SK-N-SH (cell line): ENCODE measurements around the gene KTN1. TPM values are rescaled to one million over a fixed set of nuclear protein-coding genes. Genes with fewer than 3 reads are reported as not detected.

Source experiments
- CTCF ChIA-PET: fragments of 300-600, 350-600 bp; formaldehyde crosslinking; extraction: SDS; loops from one replicate; lab custom pipeline; 2021; lab: Yijun Ruan, JAX
- POLR2A ChIA-PET: fragments of 350-600 bp; sonication (Branson Sonifier 250); formaldehyde crosslinking; extraction: SDS; loops from one replicate; lab custom pipeline; 2020; ENCODE audit warnings: antibody characterized with exemption, inconsistent platforms; lab: Yijun Ruan, JAX
- DNase-seq: peaks from one replicate; pipeline ENCODE4 v3.0.0; 2012
- H2AFZ ChIP-seq: fragments of 200-600 bp; sonication (generic); 2 replicates; pipeline ENCODE4 v1.8.1; 2016; ENCODE audit warnings: antibody characterized with exemption, mild to moderate bottlenecking, low read depth
- H3F3A ChIP-seq: fragments of 200-600 bp; sonication (generic); replicated peaks from 2 replicates; pipeline ENCODE3; 2016; ENCODE audit warnings: antibody characterized with exemption, mild to moderate bottlenecking; ENCODE audit not compliant: insufficient read depth
- H3K27ac ChIP-seq, 2 experiments: fragments of 200-500 bp in 1 of 2; fragments of 200-600 bp in 1 of 2; sonication (Bioruptor generic) in 1 of 2; sonication (generic), shearing (Covaris generic) in 1 of 2; 2 replicates each; pipeline versions ENCODE4 v1.5.1 to v1.6.1; 2014 to 2016; ENCODE audit warnings: low read depth in 2 of 2, inconsistent platforms in 1 of 2, low read length in 1 of 2, mild to moderate bottlenecking in 1 of 2, mixed read lengths in 1 of 2
- H3K27me3 ChIP-seq: fragments of 200-600 bp; sonication (generic), shearing (Covaris generic); 2 replicates; pipeline ENCODE4 v1.6.1; 2016; ENCODE audit warnings: mixed run types; ENCODE audit not compliant: insufficient read depth
- H3K36me3 ChIP-seq, 2 experiments: fragments of 200-500 bp in 1 of 2; fragments of 200-600 bp in 1 of 2; sonication (Bioruptor generic) in 1 of 2; sonication (generic) in 1 of 2; replicated peaks in 1 of 2; 2 replicates each; pipeline versions ENCODE3 to v1.5.1; 2014 to 2016; ENCODE audit warnings: low read length in 1 of 2, mild to moderate bottlenecking in 1 of 2; ENCODE audit not compliant: insufficient read depth in 2 of 2, control insufficient read depth in 1 of 2
- H3K4me1 ChIP-seq, 2 experiments: fragments of 200-500 bp in 1 of 2; fragments of 200-600 bp in 1 of 2; sonication (Bioruptor generic) in 1 of 2; sonication (generic), shearing (Covaris generic) in 1 of 2; 2 replicates each; pipeline versions ENCODE4 v1.5.1 to v1.6.1; 2014 to 2016; ENCODE audit warnings: low read depth in 1 of 2, low read length in 1 of 2, mixed run types in 1 of 2; ENCODE audit not compliant: insufficient read depth in 2 of 2, control insufficient read depth in 1 of 2
- H3K4me2 ChIP-seq: fragments of 200-600 bp; sonication (generic), shearing (Covaris generic); 2 replicates; pipeline ENCODE4 v1.6.1; 2017; ENCODE audit warnings: mixed run types
- H3K4me3 ChIP-seq, 2 experiments: fragments of 200-500 bp in 1 of 2; fragments of 200-600 bp in 1 of 2; sonication (Bioruptor generic) in 1 of 2; sonication (generic), shearing (Covaris generic) in 1 of 2; 2 replicates each; pipeline versions ENCODE4 v1.5.1 to v1.8.1; 2014 to 2016; ENCODE audit warnings: low read depth in 2 of 2, inconsistent platforms in 1 of 2, low read length in 1 of 2, mild to moderate bottlenecking in 1 of 2, mixed read lengths in 1 of 2, moderate library complexity in 1 of 2
- H3K79me2 ChIP-seq: fragments of 200-600 bp; sonication (generic); 2 replicates; pipeline ENCODE4 v1.8.1; 2017; ENCODE audit warnings: mild to moderate bottlenecking; ENCODE audit not compliant: insufficient read depth
- H3K9ac ChIP-seq: fragments of 200-600 bp; sonication (generic); 2 replicates; pipeline ENCODE4 v1.6.1; 2017; ENCODE audit warnings: mixed run types
- H3K9me2 ChIP-seq: fragments of 200-600 bp; sonication (generic); 2 replicates; pipeline ENCODE4 v1.6.1; 2017; ENCODE audit warnings: mixed run types
- H3K9me3 ChIP-seq: fragments of 200-600 bp; sonication (generic); 2 replicates; pipeline ENCODE4 v1.6.1; 2017; ENCODE audit warnings: mixed run types, mild to moderate bottlenecking, moderate library complexity
- H4K20me1 ChIP-seq: fragments of 200-600 bp; sonication (generic); 2 replicates; pipeline ENCODE4 v1.6.1; 2017; ENCODE audit warnings: mild to moderate bottlenecking, mixed run types; ENCODE audit not compliant: insufficient read depth
- CHD2 ChIP-seq: fragments of 150-350 bp; IDR thresholded peaks from 2 replicates; pipeline ENCODE4 v1.6.1; 2018; ENCODE audit warnings: low read length; ENCODE audit not compliant: partially characterized antibody
- EP300 ChIP-seq, 2 experiments: IDR thresholded peaks; 2 replicates each; pipeline versions ENCODE4 v1.4.0 to v1.6.1; 2012; ENCODE audit warnings: borderline replicate concordance in 1 of 2, low read depth in 1 of 2, low read length in 1 of 2
- FOSL2 ChIP-seq: IDR thresholded peaks from 2 replicates; pipeline ENCODE4 v1.4.0; 2012; ENCODE audit warnings: low read depth, mild to moderate bottlenecking, moderate library complexity, borderline replicate concordance
- NFIC ChIP-seq: IDR thresholded peaks from 2 replicates; pipeline ENCODE4 v1.4.0; 2012; ENCODE audit warnings: borderline replicate concordance
- POLR2AphosphoS5 ChIP-seq: IDR thresholded peaks from 2 replicates; pipeline ENCODE4 v1.6.1; 2012; ENCODE audit warnings: low read depth, low read length
- RFX5 ChIP-seq: IDR thresholded peaks from 2 replicates; pipeline ENCODE4 v1.6.1; 2012; ENCODE audit warnings: mild to moderate bottlenecking, improper control_type of control experiment, low read length
- SMC3 ChIP-seq: IDR thresholded peaks from 2 replicates; pipeline ENCODE4 v1.6.1; 2012; ENCODE audit warnings: low read depth, low read length, improper control_type of control experiment
- TCF12 ChIP-seq: IDR thresholded peaks from 2 replicates; pipeline ENCODE4 v1.4.0; 2012
- TEAD4 ChIP-seq: IDR thresholded peaks from 2 replicates; pipeline ENCODE4 v1.4.0; 2012; ENCODE audit warnings: mild to moderate bottlenecking, borderline replicate concordance; ENCODE audit not compliant: insufficient read depth
- WGBS: methylation state at CpG from one replicate; pipeline ENCODE4 v1.1.6; 2017; ENCODE audit warnings: low lambda C conversion rate; 5-methylcytosine and 5-hydroxymethylcytosine counted together
- polyA plus RNA-seq, 3 experiments: library from polyadenylated mRNA; depleted of rRNA; stranded (reverse); fragments of >200 nt; gene quantifications; 2 replicates each; pipeline ENCODE4 v1.2.3, GENCODE V29; 2012
- TF ChIP-seq, protein P1 (sequence below): IDR thresholded peaks from 2 replicates; pipeline ENCODE4; 2012
- TF ChIP-seq, protein P2 (sequence below): IDR thresholded peaks from 2 replicates; pipeline ENCODE4 v1.6.1; 2012; ENCODE audit warnings: mild to moderate bottlenecking, low read depth, low read length, moderate library complexity
- TF ChIP-seq, protein P3 (sequence below): fragments of 200-600 bp; sonication (generic); IDR thresholded peaks from 2 replicates; pipeline ENCODE4 v1.6.1; 2017; ENCODE audit warnings: antibody characterized with exemption, mild to moderate bottlenecking, moderate library complexity
- TF ChIP-seq, protein P4 (sequence below): fragments of 150-350 bp; IDR thresholded peaks from 2 replicates; pipeline ENCODE4 v1.6.1; 2017; ENCODE audit warnings: antibody characterized with exemption, low read length, low read depth, borderline replicate concordance
- TF ChIP-seq, protein P5 (sequence below): IDR thresholded peaks from 2 replicates; pipeline ENCODE4 v1.4.0; 2012; ENCODE audit warnings: low read depth

Gene KTN1
- polyA plus RNA-seq, 1 of the 3 experiments (the other 2 are of a cell fraction): 39.5 TPM

DNA sequence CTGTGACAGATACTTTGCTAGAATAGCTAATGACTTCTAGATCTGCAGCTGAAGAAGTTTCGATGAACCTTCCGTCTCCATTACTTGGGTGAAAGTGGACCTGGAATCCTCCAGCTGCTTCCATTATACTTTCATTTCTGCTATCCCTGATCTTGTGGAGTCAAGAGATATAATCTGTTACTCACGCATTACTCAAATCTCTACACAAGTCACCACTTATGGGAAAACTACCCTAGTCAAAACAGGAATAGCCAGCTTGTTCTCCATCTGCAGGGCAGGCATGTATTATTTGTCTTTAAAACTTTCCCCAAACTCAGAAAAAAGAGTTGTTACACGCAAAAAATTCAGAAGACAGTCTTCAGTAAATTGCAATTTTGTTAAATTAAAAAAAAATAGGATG lies 2.8 kb upstream of the KTN1 start:
- 74% methylated on average over 4 of the region's 4 CpGs for WGBS
- no peak for DNase-seq
- H3K4me3 ChIP-seq: no peak overlapping the region
- peaks cover 37% of the 10 kb centered on the region for H3K79me2 ChIP-seq
- no peak overlapping the region for H3K9ac ChIP-seq
- peaks cover 9 to 14% of the 10 kb centered on the region in 2 experiments; a peak in 3 of 4 replicates for H3K4me1 ChIP-seq
- peaks cover 16% of the 10 kb centered on the region for H4K20me1 ChIP-seq
- no peak for TF ChIP-seq RFX5
- TF ChIP-seq, protein P1, sequence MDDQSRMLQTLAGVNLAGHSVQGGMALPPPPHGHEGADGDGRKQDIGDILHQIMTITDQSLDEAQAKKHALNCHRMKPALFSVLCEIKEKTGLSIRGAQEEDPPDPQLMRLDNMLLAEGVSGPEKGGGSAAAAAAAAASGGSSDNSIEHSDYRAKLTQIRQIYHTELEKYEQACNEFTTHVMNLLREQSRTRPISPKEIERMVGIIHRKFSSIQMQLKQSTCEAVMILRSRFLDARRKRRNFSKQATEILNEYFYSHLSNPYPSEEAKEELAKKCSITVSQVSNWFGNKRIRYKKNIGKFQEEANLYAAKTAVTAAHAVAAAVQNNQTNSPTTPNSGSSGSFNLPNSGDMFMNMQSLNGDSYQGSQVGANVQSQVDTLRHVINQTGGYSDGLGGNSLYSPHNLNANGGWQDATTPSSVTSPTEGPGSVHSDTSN: peak; percentile 29; the same call in 1 of the 2 replicates
- no peak for TF ChIP-seq FOSL2
- TF ChIP-seq TCF12: peak; percentile 51; the same call in 1 of the 2 replicates
- no peak for TF ChIP-seq SMC3
- peaks cover 0 to 4% of the 10 kb centered on the region in 2 experiments for H3K36me3 ChIP-seq
- H3K9me2 ChIP-seq: no peaks in the 10 kb centered on the region
- H3K27me3 ChIP-seq: no peaks in the 10 kb centered on the region
- peaks cover 9% of the 10 kb centered on the region for H3F3A ChIP-seq
- H2AFZ ChIP-seq: peak overlapping the region; percentile 29
- no peaks in the 10 kb centered on the region for H3K9me3 ChIP-seq
- CTCF ChIA-PET: interaction anchor here (1.7 kb wide), 1 partner anchor 131 kb away, joined by 10 read pairs; no protein-coding TSS in a partner anchor
- POLR2A ChIA-PET: no interaction called here
- H3K4me2 ChIP-seq: peak overlapping the region; percentile 44
- peak overlapping the region in 1 of 2 experiments; percentile 53; a peak in 2 of 4 replicates for H3K27ac ChIP-seq

DNA sequence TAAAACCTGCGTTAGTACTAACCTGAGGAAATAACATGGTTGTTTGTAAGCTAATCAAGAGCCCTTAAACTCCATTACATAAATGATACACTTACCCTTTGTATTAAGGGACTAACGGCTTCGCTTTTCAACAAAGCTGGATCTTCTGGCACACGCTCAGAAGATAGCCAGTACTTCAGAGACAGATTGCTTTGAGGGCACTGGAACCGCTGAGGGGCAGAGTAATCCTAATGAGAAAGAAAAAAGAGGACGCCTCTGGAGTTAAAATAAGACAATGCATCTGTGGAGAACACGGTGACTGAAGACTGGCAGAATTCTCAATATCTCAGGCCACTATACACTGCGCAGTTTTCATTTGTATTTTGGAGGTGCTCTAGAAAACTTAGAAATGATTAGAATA lies 1.5 kb upstream of the KTN1 start:
- WGBS: 79% methylated on average over 8 of the region's 8 CpGs
- Histone ChIP-seq H2AFZ (peak overlapping the region; percentile 94), H3K4me3 (peak overlapping the region in 1 of 2 experiments; percentile 76; a peak in 1 of 4 replicates)

More for the DNA sequence above, 1.5 kb upstream of the KTN1 start:
- ChIA-PET POLR2A (no interaction called here), CTCF (interaction anchor here (0.6 to 2.2 kb wide), 3 partner anchors 50 to 367 kb away, joined by 3 to 11 read pairs (median 4); no protein-coding TSS in a partner anchor)
- H3K27me3 ChIP-seq: no peaks in the 10 kb centered on the region
- DNase-seq: peak; percentile 12
- TF ChIP-seq POLR2AphosphoS5: no peak
- TF ChIP-seq, protein P2, sequence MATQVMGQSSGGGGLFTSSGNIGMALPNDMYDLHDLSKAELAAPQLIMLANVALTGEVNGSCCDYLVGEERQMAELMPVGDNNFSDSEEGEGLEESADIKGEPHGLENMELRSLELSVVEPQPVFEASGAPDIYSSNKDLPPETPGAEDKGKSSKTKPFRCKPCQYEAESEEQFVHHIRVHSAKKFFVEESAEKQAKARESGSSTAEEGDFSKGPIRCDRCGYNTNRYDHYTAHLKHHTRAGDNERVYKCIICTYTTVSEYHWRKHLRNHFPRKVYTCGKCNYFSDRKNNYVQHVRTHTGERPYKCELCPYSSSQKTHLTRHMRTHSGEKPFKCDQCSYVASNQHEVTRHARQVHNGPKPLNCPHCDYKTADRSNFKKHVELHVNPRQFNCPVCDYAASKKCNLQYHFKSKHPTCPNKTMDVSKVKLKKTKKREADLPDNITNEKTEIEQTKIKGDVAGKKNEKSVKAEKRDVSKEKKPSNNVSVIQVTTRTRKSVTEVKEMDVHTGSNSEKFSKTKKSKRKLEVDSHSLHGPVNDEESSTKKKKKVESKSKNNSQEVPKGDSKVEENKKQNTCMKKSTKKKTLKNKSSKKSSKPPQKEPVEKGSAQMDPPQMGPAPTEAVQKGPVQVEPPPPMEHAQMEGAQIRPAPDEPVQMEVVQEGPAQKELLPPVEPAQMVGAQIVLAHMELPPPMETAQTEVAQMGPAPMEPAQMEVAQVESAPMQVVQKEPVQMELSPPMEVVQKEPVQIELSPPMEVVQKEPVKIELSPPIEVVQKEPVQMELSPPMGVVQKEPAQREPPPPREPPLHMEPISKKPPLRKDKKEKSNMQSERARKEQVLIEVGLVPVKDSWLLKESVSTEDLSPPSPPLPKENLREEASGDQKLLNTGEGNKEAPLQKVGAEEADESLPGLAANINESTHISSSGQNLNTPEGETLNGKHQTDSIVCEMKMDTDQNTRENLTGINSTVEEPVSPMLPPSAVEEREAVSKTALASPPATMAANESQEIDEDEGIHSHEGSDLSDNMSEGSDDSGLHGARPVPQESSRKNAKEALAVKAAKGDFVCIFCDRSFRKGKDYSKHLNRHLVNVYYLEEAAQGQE: no peak
- TF ChIP-seq CHD2: no peak
- TF ChIP-seq, protein P3, sequence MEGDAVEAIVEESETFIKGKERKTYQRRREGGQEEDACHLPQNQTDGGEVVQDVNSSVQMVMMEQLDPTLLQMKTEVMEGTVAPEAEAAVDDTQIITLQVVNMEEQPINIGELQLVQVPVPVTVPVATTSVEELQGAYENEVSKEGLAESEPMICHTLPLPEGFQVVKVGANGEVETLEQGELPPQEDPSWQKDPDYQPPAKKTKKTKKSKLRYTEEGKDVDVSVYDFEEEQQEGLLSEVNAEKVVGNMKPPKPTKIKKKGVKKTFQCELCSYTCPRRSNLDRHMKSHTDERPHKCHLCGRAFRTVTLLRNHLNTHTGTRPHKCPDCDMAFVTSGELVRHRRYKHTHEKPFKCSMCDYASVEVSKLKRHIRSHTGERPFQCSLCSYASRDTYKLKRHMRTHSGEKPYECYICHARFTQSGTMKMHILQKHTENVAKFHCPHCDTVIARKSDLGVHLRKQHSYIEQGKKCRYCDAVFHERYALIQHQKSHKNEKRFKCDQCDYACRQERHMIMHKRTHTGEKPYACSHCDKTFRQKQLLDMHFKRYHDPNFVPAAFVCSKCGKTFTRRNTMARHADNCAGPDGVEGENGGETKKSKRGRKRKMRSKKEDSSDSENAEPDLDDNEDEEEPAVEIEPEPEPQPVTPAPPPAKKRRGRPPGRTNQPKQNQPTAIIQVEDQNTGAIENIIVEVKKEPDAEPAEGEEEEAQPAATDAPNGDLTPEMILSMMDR: no peak
- TF ChIP-seq TEAD4: no peak
- TF ChIP-seq, protein P4, sequence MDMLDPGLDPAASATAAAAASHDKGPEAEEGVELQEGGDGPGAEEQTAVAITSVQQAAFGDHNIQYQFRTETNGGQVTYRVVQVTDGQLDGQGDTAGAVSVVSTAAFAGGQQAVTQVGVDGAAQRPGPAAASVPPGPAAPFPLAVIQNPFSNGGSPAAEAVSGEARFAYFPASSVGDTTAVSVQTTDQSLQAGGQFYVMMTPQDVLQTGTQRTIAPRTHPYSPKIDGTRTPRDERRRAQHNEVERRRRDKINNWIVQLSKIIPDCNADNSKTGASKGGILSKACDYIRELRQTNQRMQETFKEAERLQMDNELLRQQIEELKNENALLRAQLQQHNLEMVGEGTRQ: no peak
- TF ChIP-seq, protein P5, sequence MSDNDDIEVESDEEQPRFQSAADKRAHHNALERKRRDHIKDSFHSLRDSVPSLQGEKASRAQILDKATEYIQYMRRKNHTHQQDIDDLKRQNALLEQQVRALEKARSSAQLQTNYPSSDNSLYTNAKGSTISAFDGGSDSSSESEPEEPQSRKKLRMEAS: no peak
- TF ChIP-seq NFIC: no peak
- no peak for TF ChIP-seq EP300 (IDR thresholded peaks at IDR 0.05; ENCODE audit: borderline replicate concordance in 1 of 2, low read depth in 1 of 2, low read length in 1 of 2)
- peaks cover 50% of the 10 kb centered on the region for H3K79me2 ChIP-seq
- no peaks in the 10 kb centered on the region for H3K9me2 ChIP-seq
- peaks cover 12 to 27% of the 10 kb centered on the region in 2 experiments for H3K4me1 ChIP-seq
- H3K9ac ChIP-seq: peak overlapping the region; percentile 72; the same call in 1 of the 2 replicates
- H3K9me3 ChIP-seq: no peaks in the 10 kb centered on the region
- H3K36me3 ChIP-seq: peaks cover 0 to 4% of the 10 kb centered on the region in 2 experiments
- peak overlapping the region; percentile 77 for H3K4me2 ChIP-seq
- H3K27ac ChIP-seq: peak overlapping the region in 1 of 2 experiments; percentile 78; a peak in 1 of 4 replicates
- peaks cover 4% of the 10 kb centered on the region for H3F3A ChIP-seq
- peaks cover 29% of the 10 kb centered on the region for H4K20me1 ChIP-seq
